Activated T-helper 2 cell treated with anti-CD3 and anti-CD28 coated beads, Interferon-gamma antibody, Interleukin-2, Interleukin-4, amounts not matched to agents 10 μg/mL and 5 μg/mL and 100 μg/mL, durations not matched to agents 14 hours and 24 hours and 36 hours (primary cell): Measurements from ENCODE around the gene PTPRN. TPM values are rescaled to one million over a fixed set of nuclear protein-coding genes. Genes with fewer than 3 reads are reported as not detected.

ENCODE experiments used
- total RNA-seq: library from RNA; stranded (reverse); gene quantifications from 2 replicates; pipeline ENCODE4 v1.2.3, GENCODE V29; 2022

PTPRN gene
- total RNA-seq, 1 donor from 2014 or later, result 1.6 TPM

Other genes with a start within 250 kb of the PTPRN start
- gene IHH, start 248.5 kb downstream of the PTPRN start, total RNA-seq, result 0.09 TPM in 1 of 2 replicates, not detected in the other
- 15.9 and 22.9 TPM in 2 replicates for gene NHEJ1, start 148.6 kb downstream of the PTPRN start, total RNA-seq
- 1.3 and 1.9 TPM in 2 replicates for gene SLC23A3, start 139.4 kb downstream of the PTPRN start, total RNA-seq
- 56.6 and 58.5 TPM in 2 replicates for gene CNPPD1, start 132.5 kb downstream of the PTPRN start, total RNA-seq
- 52.5 and 57.4 TPM in 2 replicates for gene RETREG2, start 131.1 kb downstream of the PTPRN start, total RNA-seq
- gene ZFAND2B, start 102.6 kb downstream of the PTPRN start, total RNA-seq, result 27.3 and 33.5 TPM in 2 replicates
- 22.1 and 25.4 TPM in 2 replicates for gene ABCB6, start 90.4 kb downstream of the PTPRN start, total RNA-seq
- 53.1 and 60.5 TPM in 2 replicates for gene ATG9A, start 79.8 kb downstream of the PTPRN start, total RNA-seq
- gene ANKZF1, start 79.6 kb downstream of the PTPRN start, total RNA-seq, result 133 and 142 TPM in 2 replicates
- gene GLB1L, start 64.0 kb downstream of the PTPRN start, total RNA-seq, result 4.2 and 4.4 TPM in 2 replicates
- gene STK16, start 63.9 kb downstream of the PTPRN start, total RNA-seq, result 32.0 and 33.3 TPM in 2 replicates
- gene TUBA4B, start 56.2 kb downstream of the PTPRN start, total RNA-seq, result not detected in 2 replicates
- gene TUBA4A, start 55.5 kb downstream of the PTPRN start, total RNA-seq, result 220 and 231 TPM in 2 replicates
- 49.8 and 55.6 TPM in 2 replicates for gene DNAJB2, start 30.0 kb downstream of the PTPRN start, total RNA-seq
- gene RESP18, start 23.3 kb upstream of the PTPRN start, total RNA-seq, result not detected in 2 replicates
- 117 and 120 TPM in 2 replicates for gene DNPEP, start 78.5 kb upstream of the PTPRN start, total RNA-seq
- not detected in 2 replicates for gene DES, start 109.0 kb upstream of the PTPRN start, total RNA-seq
- not detected in 2 replicates for gene SPEG, start 125.4 kb upstream of the PTPRN start, total RNA-seq
- gene GMPPA, start 189.5 kb upstream of the PTPRN start, total RNA-seq, result 52.0 and 52.9 TPM in 2 replicates
- not detected in 2 replicates for gene ASIC4, start 205.1 kb upstream of the PTPRN start, total RNA-seq
- gene CHPF, start 234.4 kb upstream of the PTPRN start, total RNA-seq, result 40.2 and 41.9 TPM in 2 replicates
- gene TMEM198, start 234.6 kb upstream of the PTPRN start, total RNA-seq, result 3.8 and 4.9 TPM in 2 replicates